Osteoblast (primary cell): Measurements from ENCODE around the gene CHN2. TPM values are rescaled to one million over a fixed set of nuclear protein-coding genes. Genes with fewer than 3 reads are reported as not detected.

Source experiments
- DNase-seq: peaks from one replicate; pipeline ENCODE4 v3.0.0; 2011; ENCODE audit warnings: low spot score, mixed read lengths; ENCODE audit not compliant: insufficient read length; ENCODE audit errors: missing footprints
- H2AFZ ChIP-seq: 2 replicates; pipeline ENCODE4 v1.6.0; 2011; ENCODE audit warnings: mild to moderate bottlenecking, low read length
- H3K27ac ChIP-seq: 2 replicates; pipeline ENCODE4 v1.5.1; 2011; ENCODE audit warnings: mild to moderate bottlenecking, low read depth, low read length, moderate library complexity
- H3K27me3 ChIP-seq: 2 replicates; pipeline ENCODE4 v1.6.0; 2012; ENCODE audit warnings: mild to moderate bottlenecking, control low read depth, inconsistent platforms, low read length, moderate library complexity; ENCODE audit not compliant: insufficient read depth
- H3K36me3 ChIP-seq: 2 replicates; pipeline ENCODE4 v1.5.1; 2011; ENCODE audit warnings: mild to moderate bottlenecking, low read length, control low read depth, moderate library complexity; ENCODE audit not compliant: insufficient read depth
- H3K4me1 ChIP-seq: 2 replicates; pipeline ENCODE4 v1.5.1; 2011; ENCODE audit warnings: mild to moderate bottlenecking, low read length, control low read depth, moderate library complexity; ENCODE audit not compliant: insufficient read depth
- H3K4me2 ChIP-seq: 2 replicates; pipeline ENCODE4 v1.6.0; 2011; ENCODE audit warnings: mild to moderate bottlenecking, low read length; ENCODE audit not compliant: insufficient read depth
- H3K4me3 ChIP-seq: fragments of 200-600 bp; sonication (generic); 3 replicates; pipeline ENCODE4 v1.5.1; 2012; ENCODE audit warnings: mild to moderate bottlenecking, low read length, inconsistent platforms; ENCODE audit not compliant: insufficient read depth
- H3K79me2 ChIP-seq: 2 replicates; pipeline ENCODE4 v1.6.0; 2012; ENCODE audit warnings: mild to moderate bottlenecking, low read length, control low read depth, inconsistent platforms; ENCODE audit not compliant: insufficient read depth
- H3K9me3 ChIP-seq: 2 replicates; pipeline ENCODE4 v1.5.1; 2011; ENCODE audit warnings: low read depth, low read length, control low read depth
- H4K20me1 ChIP-seq: 2 replicates; pipeline ENCODE4 v1.6.0; 2012; ENCODE audit warnings: mild to moderate bottlenecking, low read length, control low read depth; ENCODE audit not compliant: insufficient read depth
- total RNA-seq: library from RNA; depleted of rRNA; stranded (reverse); fragments of >200 nt; gene quantifications from 2 replicates; pipeline ENCODE4 v1.2.3, GENCODE V29; 2012
- TF ChIP-seq, protein P1 (sequence below): IDR thresholded peaks from 2 replicates; pipeline ENCODE4 v1.5.1; 2011; ENCODE audit warnings: mild to moderate bottlenecking, low read depth, low read length, moderate library complexity; ENCODE audit errors: extremely low read depth

Gene CHN2
- total RNA-seq, 1 donor = under 0.01 TPM

DNA sequence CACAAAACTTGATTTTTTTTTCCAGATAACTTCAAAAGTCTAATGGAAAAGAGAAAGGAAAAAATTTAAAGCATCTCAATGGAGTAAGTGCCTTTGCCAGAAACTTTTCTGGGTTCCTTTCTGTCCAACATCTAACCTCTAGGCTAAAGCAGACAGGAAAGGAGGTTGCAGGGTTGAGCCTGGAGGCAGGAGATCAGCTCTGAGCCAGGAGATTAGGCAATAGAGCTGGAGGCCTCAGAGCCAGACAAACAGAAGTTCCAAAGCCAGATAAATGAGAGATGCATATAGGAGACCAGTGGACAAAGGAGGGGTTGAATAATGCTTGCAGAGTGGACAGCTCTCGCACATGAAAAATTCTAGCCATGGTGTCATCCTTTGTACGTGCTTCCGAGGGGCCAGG is 42.9 kb downstream of the CHN2 start:
- Histone ChIP-seq H3K36me3 (no peaks in the 10 kb centered on the region), H3K27ac (no peak overlapping the region), H2AFZ (no peak overlapping the region), H3K4me1 (no peaks in the 10 kb centered on the region), H3K27me3 (peaks cover 3% of the 10 kb centered on the region), H3K79me2 (no peaks in the 10 kb centered on the region), H3K9me3 (no peaks in the 10 kb centered on the region), H4K20me1 (no peaks in the 10 kb centered on the region), H3K4me3 (no peak overlapping the region), H3K4me2 (no peak overlapping the region)
- TF ChIP-seq, protein P1, sequence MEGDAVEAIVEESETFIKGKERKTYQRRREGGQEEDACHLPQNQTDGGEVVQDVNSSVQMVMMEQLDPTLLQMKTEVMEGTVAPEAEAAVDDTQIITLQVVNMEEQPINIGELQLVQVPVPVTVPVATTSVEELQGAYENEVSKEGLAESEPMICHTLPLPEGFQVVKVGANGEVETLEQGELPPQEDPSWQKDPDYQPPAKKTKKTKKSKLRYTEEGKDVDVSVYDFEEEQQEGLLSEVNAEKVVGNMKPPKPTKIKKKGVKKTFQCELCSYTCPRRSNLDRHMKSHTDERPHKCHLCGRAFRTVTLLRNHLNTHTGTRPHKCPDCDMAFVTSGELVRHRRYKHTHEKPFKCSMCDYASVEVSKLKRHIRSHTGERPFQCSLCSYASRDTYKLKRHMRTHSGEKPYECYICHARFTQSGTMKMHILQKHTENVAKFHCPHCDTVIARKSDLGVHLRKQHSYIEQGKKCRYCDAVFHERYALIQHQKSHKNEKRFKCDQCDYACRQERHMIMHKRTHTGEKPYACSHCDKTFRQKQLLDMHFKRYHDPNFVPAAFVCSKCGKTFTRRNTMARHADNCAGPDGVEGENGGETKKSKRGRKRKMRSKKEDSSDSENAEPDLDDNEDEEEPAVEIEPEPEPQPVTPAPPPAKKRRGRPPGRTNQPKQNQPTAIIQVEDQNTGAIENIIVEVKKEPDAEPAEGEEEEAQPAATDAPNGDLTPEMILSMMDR = no peak
- DNase-seq = no peak

DNA sequence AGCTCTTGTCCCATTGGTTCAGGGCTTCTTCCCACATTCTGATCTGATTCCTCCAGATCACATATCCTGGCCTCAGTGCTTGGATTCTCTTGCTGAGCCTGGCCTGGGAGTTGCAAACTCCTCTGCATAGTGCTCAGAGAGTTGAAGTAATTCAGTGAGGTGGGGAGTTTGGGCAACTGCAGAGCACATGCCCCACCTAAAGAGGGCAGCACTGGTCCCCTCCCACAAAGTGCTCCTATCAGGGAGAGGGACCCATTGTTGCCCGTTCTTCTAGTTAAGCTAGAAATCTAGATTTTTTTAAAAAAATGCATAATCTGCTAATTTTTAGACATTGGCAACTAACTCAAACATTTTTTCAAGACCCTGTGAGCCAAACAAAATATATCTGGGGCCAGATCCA is 45.1 kb downstream of the CHN2 start:
- Histone ChIP-seq H3K27ac (no peak overlapping the region), H3K4me2 (no peak overlapping the region), H3K79me2 (no peaks in the 10 kb centered on the region), H2AFZ (no peak overlapping the region), H3K4me3 (no peak overlapping the region), H3K27me3 (peaks cover 3% of the 10 kb centered on the region), H4K20me1 (no peaks in the 10 kb centered on the region), H3K9me3 (no peaks in the 10 kb centered on the region), H3K4me1 (no peaks in the 10 kb centered on the region), H3K36me3 (no peaks in the 10 kb centered on the region)
- DNase-seq = no peak
- TF ChIP-seq, protein P1 = peak; percentile 52

DNA sequence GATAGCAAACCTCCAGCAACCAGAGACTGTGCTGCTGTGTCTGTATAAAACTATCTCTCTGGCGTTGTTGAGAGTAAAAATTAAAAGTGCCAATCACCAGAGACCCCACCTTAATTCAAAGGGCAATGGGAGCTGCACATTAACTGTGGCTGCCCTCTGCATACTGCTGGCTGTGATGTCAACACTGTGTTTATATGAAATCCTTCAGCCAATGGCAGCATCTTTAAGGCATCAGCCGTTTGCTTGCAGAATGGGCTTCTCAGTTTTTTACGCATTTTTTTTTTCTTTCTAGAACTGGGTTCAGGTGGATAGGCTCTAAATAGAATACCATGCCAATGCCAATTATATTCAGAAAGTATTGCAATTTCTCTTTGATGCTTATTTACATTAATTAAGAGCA is 47.7 kb downstream of the CHN2 start:
- Histone ChIP-seq H3K27me3 (peaks cover 3% of the 10 kb centered on the region), H3K4me1 (no peaks in the 10 kb centered on the region), H3K36me3 (no peaks in the 10 kb centered on the region), H3K4me3 (no peak overlapping the region), H2AFZ (no peak overlapping the region), H3K27ac (no peak overlapping the region), H3K9me3 (no peaks in the 10 kb centered on the region), H4K20me1 (no peaks in the 10 kb centered on the region), H3K4me2 (no peak overlapping the region), H3K79me2 (no peaks in the 10 kb centered on the region)
- no peak for DNase-seq
- TF ChIP-seq, protein P1 = no peak

DNA sequence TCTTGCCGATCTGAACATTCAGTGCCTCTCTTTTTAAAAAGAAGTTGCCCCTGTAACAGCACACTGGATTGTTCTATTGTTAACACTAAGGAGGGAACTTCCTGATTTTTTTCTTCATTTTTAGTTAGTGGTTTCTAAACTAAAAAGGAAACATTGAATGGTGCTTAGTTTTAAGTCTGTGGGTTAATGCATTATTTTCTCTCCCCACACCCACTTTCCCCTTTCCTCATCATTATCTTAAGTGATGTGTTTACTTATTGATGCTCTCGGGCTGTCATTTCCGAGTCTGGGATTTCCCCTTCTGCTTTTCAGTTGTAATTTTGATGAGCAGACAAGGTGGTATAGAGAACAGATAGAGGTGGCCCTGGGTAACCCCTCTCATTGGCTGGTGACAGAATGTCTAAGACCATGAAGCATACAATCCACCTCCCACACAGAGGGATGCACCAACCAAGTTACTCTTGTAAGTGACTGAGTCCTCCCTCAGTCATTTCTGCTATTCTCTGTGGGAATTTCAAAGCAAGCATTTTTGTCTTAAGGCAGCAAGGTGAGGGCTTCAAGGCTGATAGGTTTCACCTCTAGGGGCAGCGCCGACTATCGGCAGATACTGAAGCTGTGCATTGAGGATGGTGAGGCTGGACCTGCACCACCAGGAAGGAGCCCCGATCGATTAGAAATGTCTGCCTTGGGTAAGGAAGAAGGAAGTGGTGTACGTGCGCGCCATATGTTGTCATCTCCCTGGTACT is 49.5 kb downstream of the CHN2 start:
- TF ChIP-seq, protein P1 = no peak
- peaks cover 3% of the 10 kb centered on the region for H3K27me3 ChIP-seq
- no peaks in the 10 kb centered on the region for H4K20me1 ChIP-seq
- no peak overlapping the region for H2AFZ ChIP-seq
- H3K27ac ChIP-seq = no peak overlapping the region
- no peaks in the 10 kb centered on the region for H3K4me1 ChIP-seq
- H3K79me2 ChIP-seq = no peaks in the 10 kb centered on the region
- no peak overlapping the region for H3K4me2 ChIP-seq
- H3K36me3 ChIP-seq = no peaks in the 10 kb centered on the region
- H3K9me3 ChIP-seq = no peaks in the 10 kb centered on the region
- H3K4me3 ChIP-seq = no peak overlapping the region
- DNase-seq = no peak
